ENCODE measurements around the gene CATSPERZ.

CATSPERZ gene

DNA sequence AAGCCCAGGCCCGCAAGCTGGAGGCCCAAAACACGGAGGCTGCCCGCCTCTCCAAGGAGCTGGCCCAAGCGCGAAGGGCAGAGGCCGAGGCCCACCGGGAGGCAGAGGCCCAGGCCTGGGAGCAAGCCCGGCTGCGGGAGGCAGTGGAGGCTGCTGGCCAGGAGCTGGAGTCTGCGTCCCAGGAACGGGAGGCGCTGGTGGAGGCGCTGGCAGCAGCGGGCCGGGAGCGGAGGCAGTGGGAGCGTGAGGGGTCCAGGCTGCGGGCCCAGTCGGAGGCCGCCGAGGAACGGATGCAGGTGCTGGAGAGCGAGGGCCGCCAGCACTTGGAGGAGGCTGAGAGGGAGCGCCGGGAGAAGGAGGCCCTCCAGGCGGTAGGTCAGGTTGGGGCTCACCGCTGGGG is 44.6 kb downstream of the CATSPERZ start:
- Mint-ChIP-seq H3K27me3 (no peaks in the 10 kb centered on the region), H3K4me3 (no peak overlapping the region), H3K9me3 (no peaks in the 10 kb centered on the region), H3K27ac (no peak overlapping the region), H3K4me1 (peaks cover 44% of the 10 kb centered on the region)
- ATAC-seq (no peak), DNase-seq (no peak)

DNA sequence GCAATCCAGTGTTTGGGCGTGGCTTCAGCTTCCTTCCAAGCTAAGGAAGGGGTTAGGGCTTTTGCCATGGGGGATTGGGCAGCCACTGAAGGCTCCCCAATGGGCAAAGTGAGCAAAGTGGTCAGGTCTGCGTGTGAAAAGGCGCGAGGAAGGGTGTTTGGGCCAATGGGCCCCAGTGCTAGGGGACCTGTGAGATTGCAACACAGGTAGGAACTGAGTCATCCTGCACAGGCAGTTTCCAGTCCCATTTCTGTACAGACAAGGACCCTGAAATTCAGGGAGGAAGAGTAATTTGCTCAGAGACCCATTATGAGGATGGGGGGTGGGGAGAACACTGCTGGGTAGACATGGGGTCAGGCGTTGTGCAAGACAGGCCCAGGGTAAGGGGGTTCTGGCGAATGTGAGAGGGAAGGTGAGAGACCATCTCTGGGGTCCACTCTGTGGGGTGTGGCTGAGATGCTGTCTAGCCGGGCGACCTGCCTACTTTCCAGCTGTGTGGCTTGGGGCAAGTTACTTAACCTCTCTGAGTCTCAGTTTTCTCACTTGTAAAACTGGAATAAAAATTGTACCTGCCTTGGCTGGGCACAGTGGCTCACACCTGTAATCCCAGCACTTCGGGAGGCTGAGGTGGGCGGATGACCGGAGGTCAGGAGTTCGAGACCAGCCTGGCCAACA is 47.2 kb downstream of the CATSPERZ start:
- no peaks in the 10 kb centered on the region for H3K9me3 Mint-ChIP-seq
- no peaks in the 10 kb centered on the region for H3K27me3 Mint-ChIP-seq
- no peak overlapping the region for H3K27ac Mint-ChIP-seq
- H3K4me1 Mint-ChIP-seq = peaks cover 22% of the 10 kb centered on the region
- DNase-seq (no peak), ATAC-seq (no peak)
- no peak overlapping the region for H3K4me3 Mint-ChIP-seq

DNA sequence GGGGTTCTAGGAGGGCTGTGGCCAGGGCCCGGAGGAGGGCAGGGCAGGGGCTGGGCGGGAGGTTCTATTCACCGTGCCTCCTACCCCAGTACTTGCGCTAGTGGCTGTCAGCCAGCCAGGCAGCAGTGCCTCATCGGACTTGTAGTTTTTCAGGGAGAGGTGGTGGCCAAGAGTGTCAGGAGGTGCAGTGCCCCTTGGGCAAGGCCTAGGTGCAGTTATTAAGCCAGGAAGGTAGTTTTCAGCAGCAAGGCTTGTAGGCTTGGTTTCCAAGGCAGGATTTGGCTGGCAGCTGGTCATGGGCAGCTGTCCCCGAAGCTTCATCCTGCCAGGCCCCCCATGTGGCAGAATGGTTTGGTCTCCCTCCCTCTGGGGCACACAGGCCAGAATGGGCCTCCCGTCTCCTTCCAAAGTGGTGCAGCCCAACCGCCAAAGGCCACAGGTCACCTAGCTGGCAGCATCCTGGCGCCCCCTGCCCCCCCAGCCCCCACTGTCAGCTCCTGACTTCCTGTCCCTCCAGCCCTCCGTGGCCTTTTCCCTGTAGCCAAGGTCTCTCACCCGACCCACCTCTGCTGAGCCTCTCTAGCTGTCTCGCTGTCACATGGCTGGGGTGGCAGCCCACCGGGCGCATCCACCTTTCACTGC is 48.3 kb downstream of the CATSPERZ start:
- Mint-ChIP-seq H3K4me3 (no peak overlapping the region), H3K27me3 (no peaks in the 10 kb centered on the region), H3K27ac (peak overlapping the region in 1 of 2 donors; percentile 74), H3K9me3 (no peaks in the 10 kb centered on the region), H3K4me1 (peaks cover 16% of the 10 kb centered on the region)
- no peak for ATAC-seq
- no peak for DNase-seq

DNA sequence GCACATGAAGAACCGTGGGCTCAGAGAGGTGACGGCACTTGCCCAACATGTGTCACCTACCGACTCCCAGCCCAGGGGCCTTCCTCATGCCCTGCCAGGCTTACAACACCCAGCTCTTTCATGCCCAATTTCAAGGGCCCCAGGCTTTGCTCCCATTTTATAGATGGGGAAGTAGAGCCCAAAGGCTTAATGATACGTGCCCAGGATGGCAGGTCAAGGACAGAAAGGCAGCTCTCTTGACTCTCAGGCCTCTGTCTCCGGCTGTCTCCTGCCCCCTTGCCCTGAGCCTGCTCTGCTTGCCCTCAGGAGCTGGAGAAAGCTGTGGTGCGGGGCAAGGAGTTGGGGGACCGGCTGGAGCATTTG is 48.8 kb downstream of the CATSPERZ start:
- Mint-ChIP-seq H3K4me1 (peaks cover 16% of the 10 kb centered on the region), H3K27ac (peak overlapping the region; percentile 57 to 74)

DNA sequence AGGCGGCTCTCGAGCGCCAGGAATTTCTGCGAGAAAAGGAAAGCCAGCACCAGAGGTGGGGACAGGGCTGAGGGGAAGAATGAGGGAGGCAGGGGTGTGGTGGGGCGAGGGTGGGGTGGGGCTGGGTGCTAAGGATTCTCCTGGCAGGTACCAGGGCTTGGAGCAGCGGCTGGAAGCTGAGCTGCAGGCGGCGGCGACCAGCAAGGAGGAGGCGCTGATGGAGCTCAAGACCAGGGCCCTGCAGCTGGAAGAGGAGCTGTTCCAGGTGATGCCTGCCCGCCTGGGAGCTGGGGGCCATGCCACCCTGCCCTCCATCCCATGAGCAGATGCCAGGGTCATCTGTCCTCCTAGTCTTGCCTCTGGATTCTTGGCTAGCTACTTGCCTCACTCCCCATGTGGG is 49.2 kb downstream of the CATSPERZ start:
- H3K4me3 Mint-ChIP-seq = no peak overlapping the region

More for the DNA sequence above, 48.8 kb downstream of the CATSPERZ start:
- H3K27me3 Mint-ChIP-seq = no peaks in the 10 kb centered on the region
- H3K9me3 Mint-ChIP-seq = no peaks in the 10 kb centered on the region
- DNase-seq = no peak
- no peak for ATAC-seq
- no peak overlapping the region for H3K4me3 Mint-ChIP-seq

DNA sequence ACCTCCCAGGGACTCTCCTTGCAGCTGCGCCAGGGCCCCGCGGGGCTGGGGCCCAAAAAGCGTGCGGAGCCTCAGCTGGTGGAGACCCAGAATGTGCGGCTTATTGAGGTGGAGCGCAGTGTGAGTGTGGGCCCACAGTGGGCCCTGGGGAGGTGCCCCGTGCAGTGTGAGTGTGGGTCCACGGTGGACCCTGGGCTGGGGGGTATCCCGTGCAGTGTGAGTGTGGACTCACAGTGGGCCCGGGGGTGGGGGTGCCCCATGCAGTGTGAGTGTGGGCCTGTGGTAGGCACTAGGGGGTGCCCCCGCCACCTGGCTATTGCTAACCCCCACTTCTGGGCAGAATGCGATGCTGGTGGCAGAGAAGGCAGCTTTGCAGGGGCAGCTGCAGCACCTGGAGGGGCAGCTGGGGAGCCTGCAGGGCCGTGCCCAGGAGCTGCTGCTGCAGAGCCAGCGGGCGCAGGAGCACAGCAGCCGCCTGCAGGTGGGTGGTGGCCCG is 51.0 kb downstream of the CATSPERZ start:
- no peaks in the 10 kb centered on the region for H3K9me3 Mint-ChIP-seq
- H3K27ac Mint-ChIP-seq = no peak overlapping the region
- peaks cover 15% of the 10 kb centered on the region for H3K4me1 Mint-ChIP-seq
- ATAC-seq (peak; percentile 41), DNase-seq (no peak)
- H3K27me3 Mint-ChIP-seq = no peaks in the 10 kb centered on the region
- H3K4me3 Mint-ChIP-seq = no peak overlapping the region

More for the DNA sequence above, 49.2 kb downstream of the CATSPERZ start:
- Mint-ChIP-seq H3K27ac (peak overlapping the region in 1 of 2 donors; percentile 57), H3K9me3 (no peaks in the 10 kb centered on the region), H3K4me1 (peaks cover 15% of the 10 kb centered on the region), H3K27me3 (no peaks in the 10 kb centered on the region)
- ATAC-seq = no peak
- no peak for DNase-seq

DNA sequence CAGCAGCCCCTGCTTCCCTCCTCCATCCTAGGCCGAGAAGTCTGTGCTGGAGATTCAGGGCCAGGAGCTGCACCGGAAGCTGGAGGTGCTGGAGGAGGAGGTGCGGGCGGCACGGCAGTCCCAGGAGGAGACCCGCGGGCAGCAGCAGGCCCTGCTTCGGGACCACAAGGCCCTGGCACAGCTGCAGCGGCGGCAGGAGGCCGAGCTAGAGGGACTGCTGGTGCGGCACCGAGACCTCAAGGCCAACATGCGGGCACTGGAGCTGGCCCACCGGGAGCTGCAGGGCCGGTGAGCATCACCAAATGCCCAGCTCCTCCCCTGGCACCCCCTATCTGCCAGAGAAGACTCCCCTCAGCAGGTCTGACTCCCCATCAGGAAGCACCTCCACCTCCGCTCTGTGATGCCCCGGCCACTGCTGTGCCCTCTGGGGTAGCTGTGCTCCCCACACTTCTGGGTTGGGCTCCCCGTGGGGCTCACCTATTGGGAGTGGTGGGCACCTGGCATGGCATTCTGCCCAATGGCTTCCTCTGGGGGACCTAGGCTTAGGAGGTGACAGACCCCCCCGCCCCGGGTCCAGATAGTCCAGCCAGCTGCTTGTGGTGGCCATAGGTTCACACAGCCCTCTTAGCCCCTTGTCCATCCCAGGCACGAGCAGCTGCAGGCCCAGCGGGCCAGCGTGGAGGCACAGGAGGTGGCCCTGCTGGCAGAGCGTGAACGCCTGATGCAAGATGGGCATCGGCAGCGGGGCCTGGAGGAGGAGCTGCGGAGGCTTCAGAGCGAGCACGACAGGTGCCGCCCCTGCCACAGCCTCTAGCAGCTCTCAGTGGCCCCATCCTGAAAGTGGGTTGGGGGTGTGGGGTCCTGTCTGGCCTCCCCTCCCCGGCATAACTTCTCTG is 52.2 kb downstream of the CATSPERZ start:
- Mint-ChIP-seq H3K27ac (peak overlapping the region in 1 of 2 donors; percentile 59), H3K4me3 (no peak overlapping the region), H3K27me3 (no peaks in the 10 kb centered on the region), H3K4me1 (peaks cover 25% of the 10 kb centered on the region), H3K9me3 (no peaks in the 10 kb centered on the region)
- DNase-seq (no peak), ATAC-seq (no peak)

DNA sequence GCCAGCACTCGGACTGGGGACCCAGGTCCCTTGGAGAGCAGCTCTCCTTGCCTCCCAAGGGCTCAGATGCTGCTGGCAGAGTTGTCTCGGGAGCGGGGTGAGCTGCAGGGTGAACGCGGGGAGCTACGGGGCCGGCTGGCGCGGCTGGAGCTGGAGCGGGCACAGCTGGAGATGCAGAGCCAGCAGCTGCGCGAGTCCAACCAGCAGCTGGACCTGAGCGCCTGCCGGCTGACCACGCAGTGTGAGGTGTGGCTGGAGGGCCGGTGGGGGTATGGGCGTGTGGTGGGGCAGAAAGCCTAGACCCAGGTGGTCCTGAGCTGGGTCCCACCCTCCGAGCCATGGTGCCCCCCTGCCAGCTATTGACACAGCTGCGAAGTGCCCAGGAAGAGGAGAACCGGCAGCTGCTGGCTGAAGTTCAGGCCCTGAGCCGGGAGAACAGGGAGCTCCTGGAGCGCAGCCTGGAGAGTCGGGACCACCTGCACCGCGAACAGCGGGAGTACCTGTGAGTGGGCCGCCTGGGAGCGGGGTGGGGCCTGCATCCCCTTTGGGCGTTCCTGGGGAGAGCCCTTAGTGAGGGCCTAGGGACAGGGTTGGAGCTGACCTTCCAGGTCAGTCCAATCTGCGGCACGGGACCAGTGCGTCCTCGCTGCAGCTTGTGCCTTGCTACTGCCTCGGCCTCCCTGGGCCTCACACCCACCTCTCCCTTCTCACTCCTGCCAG is 53.0 kb downstream of the CATSPERZ start:
- H3K9me3 Mint-ChIP-seq = no peaks in the 10 kb centered on the region
- no peaks in the 10 kb centered on the region for H3K27me3 Mint-ChIP-seq
- H3K4me1 Mint-ChIP-seq = peaks cover 33% of the 10 kb centered on the region
- no peak for DNase-seq
- no peak overlapping the region for H3K4me3 Mint-ChIP-seq
- no peak for ATAC-seq
- no peak overlapping the region for H3K27ac Mint-ChIP-seq

DNA sequence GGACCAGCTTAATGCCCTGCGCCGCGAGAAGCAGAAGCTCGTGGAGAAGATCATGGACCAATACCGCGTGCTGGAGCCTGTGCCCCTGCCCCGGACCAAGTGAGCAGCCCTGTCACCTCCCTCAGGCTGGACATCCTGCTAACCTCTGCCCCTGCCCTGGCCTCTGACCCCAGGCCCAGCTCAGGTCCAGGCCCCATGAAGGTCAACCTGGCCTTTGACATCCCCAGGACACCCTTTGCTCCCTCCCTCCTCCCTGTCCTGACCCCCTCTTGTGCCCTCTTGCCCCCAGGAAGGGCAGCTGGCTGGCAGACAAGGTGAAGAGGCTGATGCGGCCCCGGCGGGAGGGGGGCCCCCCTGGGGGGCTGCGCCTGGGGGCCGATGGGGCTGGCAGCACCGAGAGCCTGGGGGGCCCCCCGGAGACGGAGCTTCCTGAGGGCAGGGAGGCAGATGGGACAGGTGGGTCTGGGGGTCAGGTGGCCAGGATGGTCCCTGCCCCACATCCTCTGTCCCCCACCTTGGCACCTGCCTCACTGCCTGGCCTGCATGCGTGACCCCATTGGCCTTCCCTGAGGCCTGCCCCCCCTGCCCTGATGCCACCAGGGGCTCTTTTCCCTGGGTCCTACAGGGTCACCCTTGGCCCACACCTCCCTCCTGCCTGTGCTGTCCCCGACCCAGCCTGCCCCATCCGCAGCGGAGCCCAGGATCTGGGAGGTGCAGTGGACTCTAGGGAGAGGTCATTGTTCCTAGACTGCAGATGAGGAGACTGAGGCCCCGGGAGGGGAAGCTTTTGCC is 53.8 kb downstream of the CATSPERZ start:
- H3K27ac Mint-ChIP-seq = no peak overlapping the region
- H3K27me3 Mint-ChIP-seq = no peaks in the 10 kb centered on the region
- H3K4me1 Mint-ChIP-seq = peaks cover 39% of the 10 kb centered on the region
- DNase-seq = no peak
- no peaks in the 10 kb centered on the region for H3K9me3 Mint-ChIP-seq
- no peak for ATAC-seq
- no peak overlapping the region for H3K4me3 Mint-ChIP-seq

Data from stimulated activated naive CD8-positive, alpha-beta T cell treated with anti-CD3 and anti-CD28 coated beads, Interleukin-15, amount 100 ng/mL, for 72 hours (primary cell).